GM18868 (cell line): Measurements from ENCODE around the gene RNF114.
"Not testable (repeated sequence)": the region's sequence is repeated elsewhere in the genome, so short reads cannot be mapped to it uniquely, and the experiment has no call there.

ENCODE experiments used
- ATAC-seq: cut with Tn5 transposase; IDR thresholded peaks from one replicate; pipeline ENCODE4 v1.9.1; 2021; ENCODE audit warnings: mild to moderate bottlenecking, moderate library complexity; ENCODE audit not compliant: unreplicated experiment

RNF114 gene

DNA sequence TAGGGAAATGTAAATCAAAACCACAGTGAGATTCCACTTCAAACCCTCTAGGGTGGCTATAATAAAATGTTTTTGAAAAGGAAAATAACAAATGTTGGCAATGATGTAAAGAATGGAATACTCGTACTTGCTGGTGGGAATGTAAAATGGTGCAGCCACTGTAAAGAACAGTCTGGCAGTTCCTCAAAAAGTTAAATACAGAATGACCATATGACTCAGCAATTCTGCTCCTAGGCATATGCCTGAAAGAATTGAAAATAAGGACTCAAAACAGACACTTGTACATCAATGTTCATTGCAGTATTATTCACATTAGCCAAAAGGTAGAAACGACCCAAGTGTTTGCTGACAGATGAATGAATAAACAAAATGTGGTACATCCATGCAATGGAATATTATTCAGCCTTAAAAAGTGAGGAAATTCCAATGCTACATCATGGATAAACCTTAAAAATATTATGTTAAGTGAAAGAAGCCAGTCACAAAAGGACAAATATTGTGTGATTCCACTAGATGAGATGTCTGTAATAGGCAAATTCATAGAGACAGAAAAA lies 10.2 kb upstream of the RNF114 start:
- ATAC-seq: no peak

DNA sequence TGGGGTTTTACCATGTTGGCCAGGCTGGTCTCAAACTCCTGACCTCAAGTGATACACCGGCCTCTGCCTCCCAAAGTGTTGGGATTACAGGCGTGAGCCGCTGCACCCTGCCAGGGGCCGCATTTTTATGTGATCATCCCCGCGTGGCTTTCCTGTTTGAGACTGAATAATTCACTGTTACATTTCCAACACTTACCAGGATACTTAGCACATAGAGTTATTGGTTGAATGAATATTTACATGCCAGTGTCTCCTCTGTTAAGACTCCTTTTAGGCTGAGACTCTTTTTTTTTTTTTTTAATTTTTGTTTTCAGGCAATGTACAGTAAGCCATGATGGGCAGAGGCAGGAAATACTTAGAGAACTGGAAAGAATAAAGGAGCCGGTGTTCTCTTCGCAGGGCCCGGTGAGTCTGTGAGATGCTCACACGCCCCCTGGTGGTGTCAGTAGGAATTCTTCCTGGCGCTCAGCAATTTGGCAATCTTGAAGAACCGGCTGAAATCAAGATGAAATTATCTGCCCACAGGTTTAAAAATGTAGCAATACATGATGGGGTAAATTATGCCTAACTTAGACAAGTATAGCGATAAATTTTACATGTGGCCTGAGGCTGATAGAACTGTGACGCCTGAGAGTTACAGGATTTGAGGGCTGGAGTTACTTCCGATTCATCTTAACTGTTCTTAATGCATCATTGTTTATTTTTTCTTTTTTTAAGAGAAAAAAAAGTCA lies 7.6 kb upstream of the RNF114 start:
- no peak for ATAC-seq

DNA sequence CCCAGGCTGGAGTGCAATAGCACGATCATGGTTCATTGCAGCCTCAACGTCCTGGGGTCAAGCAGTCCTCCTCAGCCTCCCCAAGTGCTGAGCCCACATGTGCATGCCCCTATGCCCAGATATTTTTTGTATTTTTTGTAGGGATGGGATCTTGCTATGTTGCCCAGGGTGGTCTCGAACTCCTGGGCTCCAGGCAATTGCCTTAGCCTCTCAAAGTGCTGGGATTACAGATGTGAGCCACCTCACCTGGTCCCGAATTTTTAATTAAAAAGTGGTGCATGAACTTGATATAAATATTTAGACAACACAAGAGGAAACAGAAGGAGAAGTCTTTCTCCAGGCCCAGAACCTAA lies 7.1 kb upstream of the RNF114 start:
- ATAC-seq: no peak

DNA sequence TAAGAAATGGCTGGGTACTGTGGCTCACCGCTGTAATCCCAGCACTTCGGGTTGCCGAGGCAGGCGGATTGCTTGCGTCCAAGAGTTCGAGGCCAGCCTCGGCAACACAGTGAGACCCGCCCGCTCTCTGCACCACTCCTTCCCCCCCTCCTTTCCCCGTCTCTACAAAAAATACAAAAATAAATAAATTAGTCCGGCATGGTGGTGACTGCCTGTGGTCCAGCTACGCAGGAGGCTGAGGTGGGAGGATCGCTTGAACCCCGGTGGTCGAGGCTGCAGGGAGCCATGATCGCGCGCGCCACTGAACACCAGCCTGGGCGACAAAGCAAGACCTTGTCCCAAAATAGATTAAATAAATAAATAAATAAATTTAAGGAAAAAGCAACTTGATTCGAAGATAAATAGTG lies 448 bp upstream of the RNF114 start:
- no peak for ATAC-seq

DNA sequence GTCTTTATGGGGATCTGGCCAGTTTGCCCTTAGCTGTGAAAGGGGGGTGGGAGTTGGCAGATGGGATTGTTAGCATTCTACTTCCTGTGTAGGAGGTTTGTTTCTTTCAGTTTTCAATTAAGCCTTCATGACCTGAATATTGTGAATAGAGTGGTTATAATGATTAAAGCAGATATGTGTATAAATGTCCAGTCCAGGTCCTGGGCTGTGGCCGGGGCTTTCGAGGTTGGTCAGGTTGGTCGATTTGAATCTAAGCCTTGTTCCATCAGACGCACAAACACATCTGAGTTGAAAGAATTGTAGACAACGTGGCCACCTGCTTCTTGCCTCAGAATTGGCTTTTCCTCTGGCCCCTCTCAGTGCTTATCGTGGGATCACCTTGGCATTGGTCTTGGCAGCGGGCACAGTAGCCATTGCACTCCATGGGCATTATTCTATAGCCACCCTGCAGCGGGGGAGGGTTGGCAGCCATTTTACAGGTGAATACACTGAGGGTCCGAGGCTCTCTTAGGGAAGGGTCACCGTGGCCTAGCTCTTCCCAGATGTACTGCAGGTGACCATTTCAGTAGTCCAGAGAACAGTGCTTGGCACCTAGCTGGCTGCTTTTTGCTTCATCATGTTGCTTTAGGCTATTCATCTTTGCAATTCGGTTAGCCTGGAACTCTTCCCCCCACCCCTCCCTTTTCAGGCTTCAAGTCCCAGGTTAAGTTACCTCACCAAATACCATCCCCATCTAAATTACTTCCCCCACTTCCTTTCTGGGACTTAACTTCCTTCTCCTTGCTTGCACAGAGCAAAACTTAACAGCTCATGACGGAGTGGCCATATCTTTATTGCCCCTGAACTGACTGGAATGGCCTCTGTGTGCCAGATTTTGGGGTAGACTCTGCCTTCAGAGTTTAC lies 1.1 kb downstream of the RNF114 start:
- ATAC-seq: no peak

DNA sequence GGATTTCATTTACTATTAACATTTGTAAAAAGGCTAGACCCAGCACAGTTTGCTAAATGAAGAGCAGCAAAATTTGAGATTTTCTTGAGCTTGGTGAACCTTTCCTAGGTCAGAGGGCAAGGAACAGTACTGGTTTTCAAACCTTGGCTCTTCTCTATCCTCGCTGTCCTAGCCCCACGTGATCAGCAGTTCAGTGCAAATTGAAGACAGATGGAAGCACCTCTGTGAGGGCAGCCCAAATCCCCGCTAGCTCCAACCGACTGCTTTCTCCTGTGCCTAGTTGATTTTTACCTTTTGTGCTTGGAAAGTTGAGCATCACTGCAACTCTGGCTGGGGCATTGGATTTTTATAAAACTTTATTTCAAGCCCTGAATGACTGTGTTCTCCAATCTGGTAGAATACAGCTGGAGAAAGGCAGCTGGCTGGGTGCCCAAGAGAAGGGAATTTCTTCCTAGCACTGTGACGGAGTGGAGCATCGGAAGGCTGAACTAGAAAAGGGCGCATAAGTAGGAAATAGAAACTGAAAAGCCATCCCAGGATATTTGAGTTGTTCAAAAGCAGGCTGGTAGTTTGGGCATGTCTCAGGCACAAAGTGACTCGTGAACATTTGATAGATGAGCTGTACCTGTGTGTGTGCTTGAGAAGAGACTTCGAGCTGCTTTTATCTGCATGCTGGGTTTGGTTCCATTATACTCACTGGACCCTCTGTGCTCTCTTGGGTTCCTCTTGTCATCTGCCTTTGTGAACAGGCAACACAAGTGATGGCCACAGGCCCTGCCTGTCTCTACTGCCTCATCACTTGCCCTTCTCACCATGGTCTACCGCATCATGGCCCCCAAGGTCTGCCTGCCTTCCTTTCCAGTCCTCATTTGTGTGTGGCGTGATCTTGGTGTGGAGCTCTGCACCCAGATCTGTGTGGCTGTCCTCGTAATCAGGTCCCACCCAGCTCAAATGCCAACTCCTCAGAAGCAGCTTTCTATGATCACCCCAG lies 2.3 kb downstream of the RNF114 start:
- ATAC-seq: no peak

DNA sequence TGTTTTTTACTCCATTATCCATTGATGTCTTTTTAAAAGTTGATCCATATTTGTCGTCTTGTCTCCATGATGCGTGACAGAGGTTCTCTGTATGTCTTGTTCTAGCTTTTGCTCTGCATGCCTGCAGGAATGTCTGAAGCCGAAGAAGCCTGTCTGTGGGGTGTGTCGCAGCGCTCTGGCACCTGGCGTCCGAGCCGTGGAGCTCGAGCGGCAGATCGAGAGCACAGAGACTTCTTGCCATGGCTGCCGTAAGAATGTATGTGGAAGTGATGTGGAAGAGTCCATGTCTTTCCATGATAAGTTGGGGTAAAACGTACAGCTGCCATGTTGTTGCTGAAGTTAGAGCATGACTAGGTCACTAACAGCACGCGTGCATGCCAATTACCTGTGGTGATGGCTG lies 5.3 kb downstream of the RNF114 start:
- ATAC-seq: no peak

DNA sequence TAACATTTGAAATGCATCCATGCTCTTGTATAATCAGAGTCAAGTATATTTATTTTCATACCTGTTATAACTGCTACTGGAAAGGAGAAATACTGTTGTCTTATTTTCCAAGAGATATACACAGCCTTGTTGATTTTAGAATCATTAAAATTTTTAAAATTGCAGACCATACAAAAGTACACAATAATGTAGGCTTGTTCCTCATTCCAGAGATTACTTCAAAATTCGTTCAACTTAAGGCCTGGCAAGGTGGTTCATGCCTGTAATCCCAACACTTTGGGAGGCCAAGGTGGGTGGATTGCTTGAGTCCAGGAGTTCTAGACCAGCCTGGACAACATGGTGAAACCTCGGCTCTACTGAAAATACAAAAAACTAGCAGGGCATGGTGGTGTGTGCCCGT lies 6.1 kb downstream of the RNF114 start:
- no peak for ATAC-seq

DNA sequence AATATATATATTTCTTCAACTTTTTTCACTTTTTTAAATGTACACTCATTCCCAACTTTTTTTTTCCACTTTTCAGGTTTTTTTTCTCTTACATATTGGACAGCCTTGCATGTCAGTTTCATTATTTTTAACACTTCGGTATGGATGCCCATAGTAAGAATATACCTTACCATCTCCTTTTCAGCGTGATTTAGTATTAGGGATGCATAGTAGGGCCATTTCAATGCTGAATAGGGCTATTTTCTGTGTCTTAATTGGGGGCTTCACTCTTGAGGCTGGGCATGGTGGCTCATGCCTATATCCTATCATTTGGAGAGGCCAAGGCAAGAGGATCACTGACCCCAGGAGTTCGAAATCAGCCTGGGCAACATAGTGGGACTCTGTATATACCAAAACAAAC lies 6.7 kb downstream of the RNF114 start:
- no peak for ATAC-seq

DNA sequence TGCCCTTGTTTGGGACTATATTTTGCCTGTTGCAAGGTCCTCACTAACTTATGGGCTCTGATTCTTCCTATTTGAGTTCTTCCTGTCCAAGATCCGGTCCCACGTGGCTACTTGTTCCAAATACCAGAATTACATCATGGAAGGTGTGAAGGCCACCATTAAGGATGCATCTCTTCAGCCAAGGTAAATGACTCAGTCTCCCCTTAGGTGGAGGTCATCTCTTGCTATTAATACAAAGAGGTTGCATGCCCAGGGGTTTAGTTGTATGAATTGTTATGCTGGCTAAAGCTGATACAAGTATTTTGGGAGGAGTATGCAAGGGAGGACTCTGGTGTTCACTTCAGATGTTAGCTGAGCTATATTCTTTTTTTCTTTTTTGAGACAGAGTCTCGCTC lies 9.1 kb downstream of the RNF114 start:
- no peak for ATAC-seq

DNA sequence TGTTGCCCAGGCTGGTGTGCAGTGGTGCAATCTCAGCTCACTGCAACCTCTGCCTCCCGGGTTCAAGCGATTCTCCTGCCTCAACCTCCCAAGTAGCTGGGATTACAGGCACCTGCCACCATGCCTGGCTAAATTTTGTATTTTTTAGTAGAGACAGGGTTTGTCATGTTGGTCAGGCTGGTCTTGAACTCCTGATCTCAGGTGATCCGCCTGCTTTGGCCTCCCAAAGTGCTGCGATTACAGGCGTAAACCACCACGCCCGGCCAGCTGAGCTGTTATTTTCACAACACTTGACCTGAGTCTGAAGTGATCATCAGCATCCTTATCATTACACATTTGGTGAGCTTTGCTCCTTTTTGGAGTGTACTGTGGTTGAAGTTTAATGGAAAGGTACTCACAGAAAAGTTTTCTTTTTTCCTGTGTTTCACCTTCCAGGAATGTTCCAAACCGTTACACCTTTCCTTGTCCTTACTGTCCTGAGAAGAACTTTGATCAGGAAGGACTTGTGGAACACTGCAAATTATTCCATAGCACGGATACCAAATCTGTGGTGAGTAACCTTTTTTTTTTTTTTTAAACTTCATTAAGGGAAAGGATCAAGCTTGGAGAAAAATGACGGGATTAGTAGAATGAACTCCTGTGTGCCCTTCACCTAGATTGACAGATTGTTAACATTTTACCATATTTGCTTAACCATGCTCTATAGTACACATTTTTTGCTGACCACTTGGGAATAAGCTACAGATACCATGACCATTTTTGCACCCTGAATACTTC lies 9.7 kb downstream of the RNF114 start:
- no peak for ATAC-seq

DNA sequence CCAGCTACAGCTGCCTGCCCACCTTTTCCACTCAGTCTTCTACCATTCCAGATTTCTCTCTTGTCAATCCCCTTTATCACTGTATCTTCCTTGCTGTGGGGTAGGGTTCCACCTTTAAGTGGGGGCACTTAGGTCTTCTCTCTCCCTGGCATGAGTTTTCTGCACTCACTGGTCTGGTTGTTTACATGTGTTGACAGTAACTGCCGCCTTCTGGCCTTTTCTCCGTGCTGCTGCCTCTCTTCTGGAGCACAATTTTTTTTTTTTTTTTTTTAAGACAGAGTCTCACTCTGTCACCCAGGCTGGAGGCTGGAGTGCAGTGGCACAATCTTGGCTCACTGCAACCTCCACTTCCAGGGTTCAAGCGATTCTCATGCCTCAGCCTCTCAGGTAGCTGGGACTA lies 12.0 kb downstream of the RNF114 start:
- ATAC-seq: no peak

DNA sequence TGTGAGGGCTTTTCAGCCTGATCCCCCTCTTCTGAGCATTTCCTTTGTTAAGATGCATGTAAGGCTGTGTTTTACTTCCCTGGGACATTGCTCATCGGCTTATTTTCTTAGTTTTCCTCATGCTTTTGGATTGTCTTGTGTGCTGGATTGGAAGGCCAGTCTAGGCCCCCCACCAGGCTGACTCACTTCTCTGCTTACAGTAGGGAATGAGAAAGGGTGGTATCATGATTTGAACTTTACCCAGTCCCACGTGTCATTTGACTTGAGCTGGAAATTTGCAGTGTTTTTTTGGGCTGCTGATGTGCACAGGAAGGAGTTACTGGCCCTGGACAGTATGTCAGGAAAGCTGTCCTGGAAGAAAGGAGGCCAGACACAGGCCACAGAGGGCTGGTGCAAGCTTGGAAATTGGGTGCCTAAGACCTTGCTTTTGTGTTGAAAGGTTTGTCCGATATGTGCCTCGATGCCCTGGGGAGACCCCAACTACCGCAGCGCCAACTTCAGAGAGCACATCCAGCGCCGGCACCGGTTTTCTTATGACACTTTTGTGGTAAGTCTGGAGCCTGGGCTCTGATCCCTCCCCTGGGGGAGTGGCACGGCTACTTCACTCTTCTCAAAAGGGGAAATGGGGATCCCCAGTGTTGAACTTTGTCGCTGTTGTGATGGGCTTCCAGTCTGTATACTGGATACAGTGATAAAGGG lies 12.8 kb downstream of the RNF114 start:
- no peak for ATAC-seq

DNA sequence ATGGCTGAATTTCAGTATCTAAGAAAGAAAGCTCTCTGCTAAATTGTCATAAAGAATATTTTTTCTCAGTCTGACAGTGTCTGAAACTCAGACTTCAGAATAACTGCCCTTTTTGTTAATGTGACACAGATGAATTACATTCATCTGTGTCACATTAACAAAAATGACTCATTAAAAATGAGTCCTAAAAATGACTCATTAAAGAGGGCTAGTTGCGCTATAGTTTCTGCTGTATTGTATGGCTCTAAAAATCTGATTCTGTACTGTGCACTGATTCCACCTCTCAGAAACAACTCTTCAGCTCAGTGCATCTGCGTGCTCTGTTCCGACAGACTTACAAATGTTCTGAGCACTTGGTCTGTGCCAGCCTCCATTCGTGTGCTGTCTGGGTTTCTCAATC lies 15.0 kb downstream of the RNF114 start:
- ATAC-seq: no peak

DNA sequence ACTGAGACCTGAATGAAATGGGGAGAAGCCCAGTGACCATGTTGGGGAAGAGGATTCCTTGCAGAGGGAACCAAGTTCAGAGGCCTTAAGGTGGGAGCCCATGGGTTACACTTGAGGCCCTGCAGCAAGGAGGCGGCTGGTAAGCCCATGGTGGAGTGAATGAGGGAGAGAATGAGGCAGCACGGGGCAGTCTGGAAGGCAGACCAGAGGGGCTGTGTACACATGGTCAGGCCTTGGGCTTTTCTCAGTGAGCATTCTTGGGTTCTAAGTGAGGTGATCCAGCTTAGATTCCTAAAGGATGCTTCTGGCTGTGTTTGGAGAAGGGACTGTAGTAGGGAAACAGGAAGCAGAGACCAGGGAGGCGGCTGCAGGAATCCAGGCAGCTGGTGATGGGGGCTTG lies 19.0 kb downstream of the RNF114 start:
- no peak for ATAC-seq

DNA sequence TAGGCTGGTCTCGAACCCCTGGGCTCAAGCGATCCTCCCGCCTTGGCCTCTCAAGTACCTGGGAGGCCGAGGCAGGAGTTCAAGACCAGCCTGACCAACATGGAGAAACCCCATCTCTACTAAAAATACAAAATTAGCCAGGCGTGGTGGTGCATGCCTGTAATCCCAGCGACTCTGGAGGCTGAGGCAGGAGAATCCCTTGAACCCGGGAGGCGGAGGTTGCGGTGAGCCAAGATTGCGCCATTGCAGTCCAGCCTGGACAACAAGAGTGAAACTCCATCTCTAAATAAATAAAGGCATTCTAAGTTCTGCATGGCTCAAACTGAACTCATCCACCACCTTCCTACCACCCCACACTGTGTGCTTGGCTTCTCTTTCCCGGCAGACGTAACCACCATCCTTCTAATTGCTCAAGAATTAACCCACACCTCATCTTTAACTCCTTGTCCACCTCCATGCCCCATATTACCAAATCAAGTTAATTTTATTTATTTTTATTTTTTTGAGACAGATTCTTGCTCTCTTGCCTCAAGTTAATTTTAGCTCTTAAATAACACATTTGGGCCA lies 19.7 kb downstream of the RNF114 start:
- not testable (repeated sequence) for ATAC-seq

DNA sequence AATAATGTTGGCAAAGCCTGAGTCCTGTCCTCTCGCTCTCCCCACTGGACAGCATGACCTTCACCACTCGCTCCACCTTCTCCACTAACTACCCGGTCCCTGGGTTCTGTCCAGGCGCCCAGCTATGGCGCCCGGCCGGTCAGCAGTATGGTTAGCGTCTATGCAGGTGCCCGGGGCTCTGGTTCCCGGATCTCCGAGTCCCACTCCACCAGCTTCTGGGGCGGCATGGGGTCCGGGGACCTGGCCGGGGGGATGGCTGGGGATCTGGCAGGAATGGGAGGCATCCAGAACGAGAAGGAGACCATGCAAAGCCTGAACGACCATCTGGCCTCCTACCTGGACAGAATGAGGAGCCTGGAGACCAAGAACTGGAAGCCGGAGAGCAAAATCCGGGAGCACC lies 20.5 kb downstream of the RNF114 start:
- ATAC-seq: no peak

DNA sequence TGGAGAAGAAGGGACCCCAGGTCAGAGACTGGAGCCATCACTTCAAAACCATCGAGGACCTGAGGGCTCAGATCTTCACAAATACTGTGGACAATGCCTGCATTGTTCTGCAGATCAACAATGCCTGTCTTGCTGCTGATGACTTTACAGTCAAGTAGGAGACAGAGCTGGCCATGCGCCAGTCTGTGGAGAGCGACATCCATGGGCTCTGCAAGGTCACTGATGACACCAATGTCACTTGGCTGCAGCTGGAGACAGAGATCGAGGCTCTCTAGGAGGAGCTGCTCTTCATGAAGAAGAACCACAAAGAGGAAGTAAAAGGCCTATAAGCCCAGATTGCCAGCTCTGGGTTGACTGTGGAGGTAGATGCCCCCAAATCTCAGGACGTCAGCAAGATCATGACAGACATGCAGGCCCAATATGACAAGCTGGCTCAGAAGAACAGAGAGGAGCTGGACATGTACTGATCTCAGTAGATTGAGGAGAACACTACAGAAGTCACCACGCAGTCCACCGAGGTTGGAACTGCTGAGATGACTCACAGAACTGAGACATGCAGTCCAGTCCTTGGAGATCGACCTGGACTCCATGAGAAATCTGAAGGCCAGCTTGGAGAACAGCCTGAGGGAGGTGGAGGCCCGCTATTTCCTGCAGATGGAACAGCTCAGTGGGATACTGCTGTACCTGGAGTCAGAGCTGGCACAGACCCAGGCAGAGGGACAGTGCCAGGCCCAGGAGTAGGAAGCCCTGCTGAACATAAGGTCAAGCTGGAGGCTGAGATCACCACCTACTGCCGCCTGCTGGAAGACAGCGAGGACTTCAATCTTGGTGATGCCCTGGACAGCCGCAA lies 21.1 kb downstream of the RNF114 start:
- not testable (repeated sequence) for ATAC-seq
